CD8-positive, alpha-beta memory T cell (primary cell): Measurements from ENCODE around the gene ZEB2. TPM values are rescaled to one million over a fixed set of nuclear protein-coding genes. Genes with fewer than 3 reads are reported as not detected.
A peak's percentile ranks its signal among the peaks of the same experiment; 100 is the strongest.

ENCODE experiments used
- CTCF ChIA-PET: fragments of 350-600 bp; sonication (Branson Sonifier 250); formaldehyde crosslinking; loops from one replicate; lab custom pipeline; 2021; ENCODE audit warnings: antibody characterized with exemption; lab: Charles Lee
- POLR2A ChIA-PET: fragments of 350-600 bp; sonication (Branson Sonifier 250); formaldehyde crosslinking; loops from one replicate; lab custom pipeline; 2021; ENCODE audit warnings: antibody characterized with exemption; lab: Charles Lee
- DNase-seq, 5 donors: peaks; one replicate each; pipeline versions ENCODE4 v3.0.0 to v3.0.0-alpha.2; 2020 to 2022; ENCODE audit warnings: mixed read lengths in 1 of 5
- H3K27ac ChIP-seq: one replicate; pipeline ENCODE4 v1.7.0; 2013; ENCODE audit warnings: low read depth, mild to moderate bottlenecking, low read length, moderate library complexity
- H3K27me3 ChIP-seq: 2 replicates; pipeline ENCODE4 v1.7.0; 2013; ENCODE audit warnings: low read length, mild to moderate bottlenecking; ENCODE audit not compliant: insufficient read depth, poor library complexity, severe bottlenecking
- H3K36me3 ChIP-seq: 2 replicates; pipeline ENCODE4 v1.7.0; 2013; ENCODE audit warnings: mild to moderate bottlenecking, low read length, moderate library complexity; ENCODE audit not compliant: insufficient read depth
- H3K4me1 ChIP-seq: 2 replicates; pipeline ENCODE4 v1.7.0; 2013; ENCODE audit warnings: mild to moderate bottlenecking, low read length, moderate library complexity; ENCODE audit not compliant: insufficient read depth
- H3K4me3 ChIP-seq: 2 replicates; pipeline ENCODE4 v1.7.0; 2013; ENCODE audit warnings: mild to moderate bottlenecking, low read length
- H3K9me3 ChIP-seq: 2 replicates; pipeline ENCODE4 v1.7.0; 2013; ENCODE audit warnings: mild to moderate bottlenecking, low read length
- H3K27ac Mint-ChIP-seq, 8 donors: one replicate each; pipeline ENCODE4 v1.8.0; 2020 to 2021; ENCODE audit warnings: mixed read lengths in 8 of 8, mild to moderate bottlenecking in 6 of 8, inconsistent platforms in 3 of 8, moderate library complexity in 3 of 8
- H3K27me3 Mint-ChIP-seq, 2 donors: one replicate each; pipeline ENCODE4 v1.8.0; 2020 to 2021; ENCODE audit warnings: mixed read lengths in 2 of 2, mild to moderate bottlenecking in 1 of 2, moderate library complexity in 1 of 2
- H3K36me3 Mint-ChIP-seq, 3 donors: one replicate each; pipeline ENCODE4 v1.8.0; 2020 to 2021; ENCODE audit warnings: mixed read lengths in 3 of 3, inconsistent platforms in 1 of 3, mild to moderate bottlenecking in 1 of 3
- H3K4me1 Mint-ChIP-seq, 3 donors: one replicate each; pipeline ENCODE4 v1.8.0; 2020 to 2021; ENCODE audit warnings: mixed read lengths in 3 of 3, inconsistent platforms in 1 of 3, mild to moderate bottlenecking in 1 of 3
- H3K4me3 Mint-ChIP-seq, 7 donors: one replicate each; pipeline ENCODE4 v1.8.0; 2020 to 2021; ENCODE audit warnings: mixed read lengths in 7 of 7, mild to moderate bottlenecking in 6 of 7, moderate library complexity in 4 of 7, inconsistent platforms in 2 of 7
- H3K9me3 Mint-ChIP-seq, 5 donors: one replicate each; pipeline ENCODE4 v1.8.0; 2020 to 2022; ENCODE audit warnings: mixed read lengths in 5 of 5, mild to moderate bottlenecking in 3 of 5, moderate library complexity in 2 of 5, inconsistent platforms in 1 of 5
- polyA plus RNA-seq: library from polyadenylated mRNA; unstranded; fragments of 300-500 nt; fragmentation: Illumina TruSeq; gene quantifications from one replicate; pipeline ENCODE4 v1.2.3, GENCODE V29; 2021
- total RNA-seq, 2 experiments: library from RNA; stranded (reverse); gene quantifications; one replicate each; pipeline ENCODE4 v1.2.3, GENCODE V29; 2021

ZEB2 gene
- total and polyA plus RNA-seq, 3 experiments from 2014 or later, result 20.6 to 35.8 (median 32.7) TPM

DNA sequence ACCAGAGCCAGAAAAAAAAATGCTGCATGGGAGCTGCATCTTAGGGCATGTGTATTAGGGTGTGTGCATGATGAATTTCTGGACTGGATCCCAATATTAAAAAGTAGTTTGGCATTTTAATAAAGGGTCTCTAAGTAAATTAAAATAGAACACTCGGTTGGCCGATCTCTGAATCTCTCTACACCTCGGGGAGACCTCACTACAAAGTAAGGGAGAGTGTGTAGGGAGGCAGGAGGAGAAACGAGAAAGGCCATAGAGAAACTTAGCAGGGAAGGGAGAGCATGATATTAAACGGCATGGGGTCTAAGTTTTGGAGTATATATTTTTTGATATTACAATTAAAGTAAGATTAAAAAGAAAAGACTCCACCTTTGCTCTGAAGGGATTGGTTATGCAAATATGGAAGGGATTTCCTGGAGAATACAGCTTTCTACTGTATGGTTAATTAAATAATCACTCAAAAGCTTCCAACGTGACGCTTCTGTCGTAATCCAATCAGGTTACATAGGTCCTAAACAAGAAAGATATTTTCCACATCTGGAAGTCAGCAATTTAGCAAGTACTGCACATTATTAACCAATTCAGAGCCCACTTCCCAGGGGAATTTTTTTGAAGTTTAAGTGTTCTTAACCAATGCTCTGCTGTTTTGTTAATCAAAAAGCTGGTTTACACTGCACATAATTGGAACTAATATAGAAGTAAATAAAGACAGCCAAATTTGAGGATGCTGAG is 1.0 kb upstream of the ZEB2 start:
- H3K27ac Mint-ChIP-seq, result peak overlapping the region in 2 of 8 donors; percentile 23 to 88
- peaks cover 19 to 36% of the 10 kb centered on the region in 2 donors for H3K27me3 Mint-ChIP-seq
- POLR2A ChIA-PET, result no interaction called here

DNA sequence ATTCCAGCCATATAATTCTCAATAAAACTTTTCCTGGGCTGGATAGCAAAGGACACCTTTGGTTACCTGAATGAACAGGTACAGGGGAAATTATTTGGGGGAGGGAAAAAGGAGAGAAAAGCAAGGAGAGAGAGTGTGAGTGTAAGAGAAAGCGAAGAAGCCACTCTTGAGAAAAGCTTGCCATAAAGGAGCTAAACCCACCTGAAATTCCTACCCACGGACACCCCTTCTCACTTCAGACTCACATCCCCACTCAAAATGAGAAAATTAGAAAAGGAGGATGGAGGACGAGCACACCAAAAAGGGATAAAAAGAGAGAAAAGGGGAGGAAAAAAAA is 354 bp downstream of the ZEB2 start:
- ChIA-PET POLR2A (interaction anchor here (0.5 to 1.0 kb wide), 2 partner anchors 61 to 410 kb away, joined by 3 to 5 read pairs; no protein-coding TSS in a partner anchor), CTCF (interaction anchor here (1.0 to 1.6 kb wide), 4 partner anchors 11 to 70 kb away, joined by 3 to 5 read pairs (median 4); no protein-coding TSS in a partner anchor)
- H3K9me3 Mint-ChIP-seq, result peaks cover 0 to 4% (median 2%) of the 10 kb centered on the region in 5 donors
- Histone ChIP-seq H3K36me3 (no peaks in the 10 kb centered on the region), H3K27ac (peak overlapping the region; percentile 94), H3K4me1 (peaks cover 44% of the 10 kb centered on the region), H3K27me3 (peaks cover 43% of the 10 kb centered on the region), H3K4me3 (peak overlapping the region; percentile 70), H3K9me3 (no peaks in the 10 kb centered on the region)
- no peak overlapping the region for H3K4me3 Mint-ChIP-seq
- peaks cover 26 to 33% (median 31%) of the 10 kb centered on the region in 3 donors for H3K4me1 Mint-ChIP-seq
- DNase-seq, result no peak
- peaks cover 22 to 28% of the 10 kb centered on the region in 2 donors for H3K27me3 Mint-ChIP-seq
- peaks cover 0 to 16% (median 0%) of the 10 kb centered on the region in 3 donors for H3K36me3 Mint-ChIP-seq
- no peak overlapping the region for H3K27ac Mint-ChIP-seq

More for the DNA sequence above, 1.0 kb upstream of the ZEB2 start:
- Histone ChIP-seq H3K9me3 (no peaks in the 10 kb centered on the region), H3K4me3 (no peak overlapping the region), H3K27me3 (peaks cover 37% of the 10 kb centered on the region), H3K36me3 (no peaks in the 10 kb centered on the region), H3K27ac (no peak overlapping the region), H3K4me1 (peaks cover 36% of the 10 kb centered on the region)
- CTCF ChIA-PET, result interaction anchor here (0.7 to 1.4 kb wide), 3 partner anchors 12 to 41 kb away, joined by 3 to 5 read pairs (median 3); no protein-coding TSS in a partner anchor
- Mint-ChIP-seq H3K4me3 (peak overlapping the region in 4 of 7 donors; percentile 4 to 68 (median 16)), H3K36me3 (peaks cover 0 to 11% (median 0%) of the 10 kb centered on the region in 3 donors), H3K9me3 (peaks cover 0 to 1% (median 0%) of the 10 kb centered on the region in 5 donors), H3K4me1 (peaks cover 21 to 26% (median 26%) of the 10 kb centered on the region in 3 donors)
- DNase-seq, result no peak

DNA sequence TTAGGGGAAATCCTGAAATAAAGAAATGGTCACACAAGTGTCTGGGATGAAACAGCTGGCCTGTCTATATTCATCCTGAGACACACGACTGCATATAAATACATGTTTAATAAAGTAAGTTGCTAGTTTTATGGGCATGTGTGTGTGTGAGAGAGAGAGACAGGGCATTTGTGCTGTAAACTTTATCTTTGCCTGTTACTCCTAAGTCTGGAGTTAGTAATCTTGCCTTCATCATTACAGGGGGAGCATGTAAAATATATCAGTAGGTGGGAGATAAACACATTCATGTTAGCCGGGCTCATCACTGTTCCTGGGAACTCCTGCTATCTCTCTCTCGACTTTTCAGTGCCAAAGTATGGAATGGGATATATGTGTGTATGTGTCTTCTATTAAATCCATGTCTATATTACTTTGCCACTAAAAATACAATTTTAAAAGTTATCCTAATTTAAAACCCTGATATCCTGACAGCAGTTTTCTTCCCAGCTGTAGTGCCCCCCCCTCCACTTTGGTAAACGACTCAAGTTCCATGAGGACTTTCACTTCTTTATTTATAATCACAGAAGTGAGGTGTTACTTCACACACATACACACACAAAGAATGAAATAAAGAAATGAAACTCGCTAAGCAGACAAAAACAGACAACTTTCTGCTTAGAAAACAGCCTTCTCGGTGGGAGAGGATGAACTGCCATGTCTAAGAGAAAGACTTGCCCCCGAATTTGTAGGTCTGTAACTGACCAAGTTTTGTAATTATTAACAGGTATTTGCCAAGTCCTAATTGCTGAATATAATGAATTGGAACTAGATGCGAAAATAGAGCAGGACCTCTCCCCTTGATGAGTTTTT is 947 bp downstream of the ZEB2 start:
- ChIA-PET CTCF (interaction anchor here (1.0 to 1.7 kb wide), 5 partner anchors 11 to 335 kb away, joined by 3 to 5 read pairs (median 5); no protein-coding TSS in a partner anchor), POLR2A (interaction anchor here (1.0 kb wide), 1 partner anchor 60 kb away, joined by 3 read pairs; no protein-coding TSS in a partner anchor)
- Histone ChIP-seq H3K4me1 (peaks cover 44% of the 10 kb centered on the region), H3K9me3 (no peaks in the 10 kb centered on the region), H3K27ac (peak overlapping the region; percentile 94), H3K4me3 (peak overlapping the region; percentile 70), H3K27me3 (peaks cover 43% of the 10 kb centered on the region), H3K36me3 (no peaks in the 10 kb centered on the region)
- DNase-seq, result no peak
- peaks cover 21 to 31% of the 10 kb centered on the region in 2 donors for H3K27me3 Mint-ChIP-seq
- H3K36me3 Mint-ChIP-seq, result peaks cover 0 to 22% (median 0%) of the 10 kb centered on the region in 3 donors
- H3K4me1 Mint-ChIP-seq, result peaks cover 31 to 38% (median 34%) of the 10 kb centered on the region in 3 donors
- no peak overlapping the region for H3K27ac Mint-ChIP-seq
- H3K9me3 Mint-ChIP-seq, result peaks cover 0 to 4% (median 2%) of the 10 kb centered on the region in 5 donors
- H3K4me3 Mint-ChIP-seq, result no peak overlapping the region

DNA sequence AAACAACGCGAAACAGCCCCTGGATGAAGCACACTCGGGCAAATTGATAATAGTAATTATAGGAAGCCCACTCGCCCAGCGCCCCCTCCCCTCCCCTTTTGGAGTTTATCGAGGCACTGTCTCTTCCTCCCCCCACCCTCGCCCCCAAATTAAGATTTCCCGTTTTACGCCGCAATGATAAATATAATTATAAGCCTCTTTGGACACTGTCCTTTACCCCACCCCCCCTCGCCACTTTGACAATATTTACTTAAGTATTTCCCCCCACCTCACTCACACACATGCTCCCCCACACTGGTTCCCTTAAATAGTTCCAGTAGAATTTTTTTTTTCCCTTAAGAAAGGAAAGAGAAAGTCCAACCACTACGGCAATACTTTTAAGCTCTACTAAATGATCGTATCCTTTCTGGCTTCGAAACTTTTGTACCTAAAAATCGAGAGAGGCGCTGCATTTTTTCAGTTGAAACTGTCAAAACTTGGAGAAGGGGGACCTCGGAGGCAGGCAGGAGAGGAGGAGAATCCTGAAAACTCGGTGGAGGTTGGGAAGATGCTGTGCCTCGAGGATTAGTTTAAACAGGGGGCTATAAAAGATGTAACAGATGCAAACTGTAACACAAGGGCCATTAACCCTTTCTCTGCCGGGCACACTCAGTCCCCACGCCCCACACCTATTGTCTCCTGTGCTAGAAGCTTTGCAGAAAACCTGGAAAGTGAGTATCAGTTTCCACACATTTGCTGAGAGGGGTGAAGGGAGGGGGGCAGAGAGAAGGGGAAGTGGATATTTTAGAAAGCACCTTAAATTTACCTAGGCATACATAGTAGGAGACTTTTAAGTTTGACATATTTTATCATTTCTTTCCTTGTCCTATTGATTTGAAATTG is 1.8 kb downstream of the ZEB2 start:
- peaks cover 40% of the 10 kb centered on the region for H3K27me3 ChIP-seq
- H3K4me3 Mint-ChIP-seq, result no peak overlapping the region
- DNase-seq, result peak in 1 of 5 donors; percentile 33

DNA sequence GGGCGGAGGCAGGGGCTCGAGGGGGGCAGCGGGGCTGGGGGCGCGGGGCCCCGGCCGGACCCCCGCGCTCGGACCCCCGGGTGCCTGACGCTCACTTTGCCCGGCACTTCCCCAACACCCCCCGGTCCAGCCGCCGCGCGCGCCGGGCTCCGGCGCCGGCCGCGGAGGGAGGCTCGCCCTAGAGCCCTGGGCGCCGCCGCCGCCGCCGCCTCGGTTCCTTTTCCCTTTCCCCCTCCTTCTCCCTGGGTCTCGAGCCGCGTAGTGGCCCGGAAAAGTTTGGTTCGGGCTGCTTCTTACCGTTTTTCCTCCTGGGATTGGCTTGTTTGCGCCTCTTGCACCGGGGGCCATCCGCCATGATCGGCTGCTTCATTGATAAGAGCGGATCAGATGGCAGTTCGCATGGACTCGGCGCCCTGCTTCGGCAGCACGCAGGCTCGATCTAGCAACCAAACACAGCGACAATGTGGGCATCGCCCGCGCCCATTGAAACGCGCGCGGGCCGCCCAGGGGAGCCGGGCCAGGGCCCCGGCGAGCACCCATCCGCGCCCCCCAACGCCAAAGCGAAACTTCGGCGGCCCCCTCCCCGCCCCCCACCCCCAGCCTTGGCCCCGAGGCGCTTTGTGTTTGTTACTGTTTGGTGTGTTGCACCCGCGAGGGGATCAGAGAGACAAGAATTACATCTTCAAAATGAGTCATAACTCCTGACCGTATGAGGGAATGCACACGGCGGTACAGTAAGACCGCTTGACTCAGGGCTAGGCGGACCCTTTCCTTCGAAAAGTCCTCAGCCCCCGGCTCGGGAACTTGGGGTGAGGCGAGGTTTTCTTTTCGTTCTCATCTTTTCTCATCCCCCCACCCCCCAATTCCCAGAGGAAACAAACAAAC is 2.7 kb downstream of the ZEB2 start:
- H3K36me3 Mint-ChIP-seq, result peaks cover 0 to 36% (median 0%) of the 10 kb centered on the region in 3 donors
- POLR2A ChIA-PET, result interaction anchor here (1.0 kb wide), 1 partner anchor 68 kb away, joined by 3 read pairs; no protein-coding TSS in a partner anchor
- peak; percentile 40 to 84 (median 48) for DNase-seq
- H3K27ac ChIP-seq, result peak overlapping the region; percentile 94
- H3K27me3 Mint-ChIP-seq, result peaks cover 5 to 19% of the 10 kb centered on the region in 2 donors
- peaks cover 0 to 4% (median 2%) of the 10 kb centered on the region in 5 donors for H3K9me3 Mint-ChIP-seq
- H3K4me3 Mint-ChIP-seq, result no peak overlapping the region
- CTCF ChIA-PET, result interaction anchor here (0.6 to 1.7 kb wide), 2 partner anchors 13 to 333 kb away, joined by 3 to 5 read pairs; no protein-coding TSS in a partner anchor
- peaks cover 31% of the 10 kb centered on the region for H3K4me1 ChIP-seq
- no peaks in the 10 kb centered on the region for H3K9me3 ChIP-seq
- H3K4me1 Mint-ChIP-seq, result peaks cover 31 to 41% (median 36%) of the 10 kb centered on the region in 3 donors
- peak overlapping the region; percentile 70 for H3K4me3 ChIP-seq
- H3K27me3 ChIP-seq, result peaks cover 31% of the 10 kb centered on the region
- H3K27ac Mint-ChIP-seq, result peak overlapping the region in 1 of 8 donors; percentile 97
- no peaks in the 10 kb centered on the region for H3K36me3 ChIP-seq

More for the DNA sequence above, 1.8 kb downstream of the ZEB2 start:
- Histone ChIP-seq H3K36me3 (no peaks in the 10 kb centered on the region), H3K27ac (peak overlapping the region; percentile 94), H3K4me1 (peaks cover 37% of the 10 kb centered on the region), H3K4me3 (peak overlapping the region; percentile 70), H3K9me3 (no peaks in the 10 kb centered on the region)
- H3K9me3 Mint-ChIP-seq, result peaks cover 0 to 4% (median 2%) of the 10 kb centered on the region in 5 donors
- H3K36me3 Mint-ChIP-seq, result peaks cover 0 to 30% (median 0%) of the 10 kb centered on the region in 3 donors
- no peak overlapping the region for H3K27ac Mint-ChIP-seq
- ChIA-PET CTCF (interaction anchor here (0.6 to 1.7 kb wide), 3 partner anchors 10 to 334 kb away, joined by 3 to 5 read pairs (median 3); no protein-coding TSS in a partner anchor), POLR2A (interaction anchor here (0.6 to 1.0 kb wide), 2 partner anchors 15 to 69 kb away, joined by 3 read pairs; no protein-coding TSS in a partner anchor)
- peaks cover 14 to 28% of the 10 kb centered on the region in 2 donors for H3K27me3 Mint-ChIP-seq
- H3K4me1 Mint-ChIP-seq, result peaks cover 30 to 41% (median 36%) of the 10 kb centered on the region in 3 donors

DNA sequence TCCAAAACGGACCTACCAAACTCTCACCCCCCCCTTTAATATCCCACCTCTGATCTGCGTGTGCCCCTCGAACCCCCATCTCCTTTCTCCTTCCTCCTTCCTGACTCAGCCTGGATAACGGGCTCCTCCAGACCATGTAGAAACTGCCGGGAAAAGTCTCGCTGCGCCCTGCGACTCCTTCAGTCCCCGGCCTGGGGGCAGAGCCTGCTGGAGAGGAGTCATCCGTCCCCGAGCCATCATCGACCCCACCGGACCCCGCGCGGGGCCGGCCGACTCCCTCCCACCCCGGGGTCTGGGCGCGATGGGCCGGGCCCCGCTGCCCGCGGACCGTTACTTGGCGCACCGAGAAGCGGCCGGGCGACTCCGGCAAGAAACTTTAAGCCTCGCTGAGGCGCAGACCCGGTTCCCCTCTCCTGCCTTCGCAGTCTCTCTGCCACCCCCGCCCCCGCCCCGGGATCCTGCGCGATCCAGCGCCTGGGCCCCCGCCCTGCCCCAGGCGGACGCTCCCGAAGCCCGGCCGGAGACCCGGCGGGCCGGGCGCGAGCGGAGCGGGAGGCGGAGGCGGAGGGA is 3.4 kb downstream of the ZEB2 start:
- CTCF ChIA-PET, result no interaction called here
- Mint-ChIP-seq H3K27me3 (peaks cover 4 to 18% of the 10 kb centered on the region in 2 donors), H3K9me3 (peaks cover 0 to 4% (median 2%) of the 10 kb centered on the region in 5 donors), H3K36me3 (peaks cover 0 to 36% (median 0%) of the 10 kb centered on the region in 3 donors), H3K4me1 (peaks cover 38 to 44% (median 41%) of the 10 kb centered on the region in 3 donors), H3K4me3 (peak overlapping the region; percentile 84 to 97 (median 93)), H3K27ac (peak overlapping the region; percentile 82 to 100 (median 94))
- H3K36me3 ChIP-seq, result no peaks in the 10 kb centered on the region
- H3K27ac ChIP-seq, result peak overlapping the region; percentile 94
- POLR2A ChIA-PET, result no interaction called here
- no peaks in the 10 kb centered on the region for H3K9me3 ChIP-seq
- H3K4me3 ChIP-seq, result peak overlapping the region; percentile 52
- peaks cover 31% of the 10 kb centered on the region for H3K27me3 ChIP-seq
- DNase-seq, result no peak
- peaks cover 38% of the 10 kb centered on the region for H3K4me1 ChIP-seq
